NCI-H82 treated with DMSO at 0.1 percent for 48 hours (cell line): Measurements from ENCODE around the gene FCER2.

Experiments
- DNase-seq: peaks from one replicate; lab custom pipeline; 2025; ENCODE audit not compliant: unreplicated experiment; lab: John Stamatoyannopoulos, UW

FCER2 gene

DNA sequence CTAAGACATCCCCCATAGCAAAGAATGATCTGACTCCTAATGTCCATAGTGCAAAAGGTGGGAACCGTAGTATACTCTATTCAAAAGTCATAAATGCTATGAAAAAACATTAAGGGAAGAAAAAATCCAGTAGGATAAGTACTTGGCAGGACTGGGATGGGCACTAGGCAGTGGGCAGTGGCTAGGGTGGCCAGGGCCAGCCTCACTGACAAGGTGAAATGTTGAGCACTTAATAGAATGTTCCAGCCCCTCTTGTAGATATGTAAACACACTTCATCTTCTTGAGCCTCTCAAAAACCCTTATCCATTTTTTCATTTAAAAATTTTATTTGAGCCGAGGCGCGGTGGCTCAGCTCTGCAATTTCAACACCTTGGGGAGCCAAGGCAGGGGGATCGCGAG lies 31.4 kb upstream of the FCER2 start:
- DNase-seq, result no peak

GRCh38 chr19:7732045-7732444 lies 30.1 kb upstream of the FCER2 start, which contains the start of gene CLEC4G:
CLEC4G (minus strand) TSS chr19:7732110; CDS start chr19:7732102, 8 bp downstream.
- no peak for DNase-seq

- no peak for DNase-seq
Measured at GRCh38 chr19:7731615-7732014, 29.7 kb upstream of the FCER2 start.

DNA sequence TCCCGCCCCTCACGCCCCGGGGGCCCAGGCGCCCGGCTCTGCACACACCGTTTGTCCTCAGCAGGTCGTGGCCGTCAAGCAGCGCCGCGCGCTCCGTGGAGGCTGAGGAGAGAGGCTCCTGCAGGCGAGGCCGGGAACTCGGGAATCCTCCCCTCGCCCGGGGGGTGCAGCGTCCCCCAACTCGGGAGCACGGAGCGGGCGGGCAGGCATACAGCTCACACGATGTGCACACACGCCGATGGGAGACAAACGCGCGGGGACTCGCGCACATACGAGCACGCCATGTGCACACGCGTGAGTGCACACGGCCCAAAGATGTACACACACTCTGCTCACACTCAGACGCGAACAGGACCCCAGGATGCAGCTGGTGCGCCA lies 29.3 kb upstream of the FCER2 start:
- DNase-seq, result no peak

DNA sequence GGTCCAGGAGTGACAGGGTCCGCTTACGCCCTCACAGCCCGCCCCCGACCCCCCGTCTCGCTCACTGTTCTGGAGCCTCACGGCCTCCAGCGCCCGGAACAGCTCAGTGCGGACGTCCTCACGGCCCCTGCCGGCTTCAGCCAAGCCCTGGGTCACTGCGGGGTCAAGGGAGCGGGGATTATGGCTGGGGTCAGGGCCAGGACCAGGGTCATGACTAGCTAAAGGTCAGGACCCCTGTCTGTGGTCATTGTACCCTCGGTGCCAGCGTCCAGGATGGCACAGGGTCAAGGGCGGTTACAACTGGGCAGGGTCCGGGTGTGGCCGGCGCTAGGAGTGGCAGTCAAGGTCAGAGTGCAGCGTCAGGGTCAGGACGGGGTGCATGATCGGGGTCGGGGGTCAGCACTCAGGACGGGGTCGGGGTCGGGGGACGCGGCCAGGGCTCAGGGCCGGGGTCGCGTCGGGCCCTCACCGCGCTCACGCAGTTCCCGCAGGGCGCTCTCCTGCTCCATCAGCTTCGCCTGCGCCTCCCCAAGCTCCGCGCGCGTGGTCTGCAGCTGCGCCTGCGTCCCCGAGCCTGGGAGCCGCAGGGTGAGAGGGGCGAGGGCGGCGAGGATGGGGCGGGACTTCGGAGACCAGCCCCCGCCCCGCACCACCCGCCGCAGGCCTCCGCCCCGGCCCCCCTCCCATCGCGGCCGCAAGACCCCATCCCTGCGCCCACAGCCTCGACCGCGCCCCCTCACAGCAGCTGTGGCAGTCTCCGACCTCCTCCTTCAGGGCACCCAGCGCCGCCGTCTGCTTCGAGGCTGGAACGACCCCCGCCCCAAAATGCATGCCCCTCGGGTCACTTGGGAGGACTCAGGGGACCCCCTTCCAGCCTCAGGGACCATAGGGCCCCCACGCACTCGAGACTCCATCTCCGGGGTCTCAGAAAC lies 28.6 kb upstream of the FCER2 start:
- no peak for DNase-seq

GRCh38 chr19:7729831-7730285 lies 27.9 kb upstream of the FCER2 start:
- DNase-seq, result no peak

- DNase-seq, result no peak
Measured at GRCh38 chr19:7729211-7729610, 27.3 kb upstream of the FCER2 start.

- no peak for DNase-seq
Measured at GRCh38 chr19:7725791-7726190, 23.9 kb upstream of the FCER2 start.

- DNase-seq, result peak; percentile 86
Measured at GRCh38 chr19:7722231-7722651, 20.3 kb upstream of the FCER2 start.

DNA sequence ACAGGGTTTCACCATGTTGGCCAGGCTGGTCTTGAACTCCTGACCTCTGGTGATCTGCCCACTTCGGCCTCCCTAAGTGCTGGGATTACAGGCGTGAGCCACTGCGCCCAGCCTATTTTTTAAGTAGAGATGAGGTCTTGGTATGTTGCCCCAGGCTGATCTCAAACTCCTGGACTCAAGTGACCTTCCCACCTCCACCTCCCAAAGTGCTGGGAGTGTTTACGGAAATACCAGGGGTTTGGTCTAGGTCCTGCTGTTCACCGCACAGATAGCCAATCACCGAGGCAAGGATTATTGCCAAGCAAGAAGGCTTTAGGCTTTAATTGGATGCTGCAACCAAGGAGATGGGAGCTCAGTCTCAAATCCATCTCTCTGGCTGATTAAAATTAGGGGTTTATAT lies 18.4 kb upstream of the FCER2 start:
- peak; percentile 92 for DNase-seq

- no peak for DNase-seq
Measured at GRCh38 chr19:7718668-7719067, 16.7 kb upstream of the FCER2 start.

- no peak for DNase-seq
Measured at GRCh38 chr19:7716762-7717161, 14.8 kb upstream of the FCER2 start.

- no peak for DNase-seq
Measured at GRCh38 chr19:7715671-7716070, 13.7 kb upstream of the FCER2 start.

- DNase-seq, result no peak
Measured at GRCh38 chr19:7710616-7711015, 8.7 kb upstream of the FCER2 start.

- no peak for DNase-seq
Measured at GRCh38 chr19:7709932-7710460, 8.1 kb upstream of the FCER2 start.

DNA sequence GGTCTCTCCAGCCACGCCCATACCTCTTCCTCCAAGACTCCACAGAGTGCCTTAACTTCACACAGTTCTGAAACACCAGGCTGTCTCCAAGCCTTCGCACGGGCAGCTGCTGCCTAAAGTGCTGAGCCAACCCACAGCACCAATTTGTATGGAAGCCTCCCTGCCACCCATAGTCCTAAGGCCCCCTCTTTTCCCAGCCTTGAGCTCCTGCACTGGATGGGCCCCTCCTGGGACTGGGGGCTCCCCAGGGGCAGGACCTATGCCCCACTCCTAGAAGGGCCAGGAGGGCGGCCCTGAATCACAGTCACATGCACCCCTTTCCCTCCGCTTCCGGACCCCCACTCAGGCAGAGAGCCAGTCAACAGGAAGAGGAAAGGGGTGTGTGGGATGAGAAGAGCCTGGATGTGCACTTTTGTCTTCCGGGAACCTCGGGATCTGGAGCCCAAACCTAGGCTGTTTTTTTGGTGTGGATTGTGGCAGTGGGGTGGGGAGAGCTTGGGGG lies 5.1 kb upstream of the FCER2 start:
- DNase-seq, result no peak

- no peak for DNase-seq
Measured at GRCh38 chr19:7706188-7706954, 4.4 kb upstream of the FCER2 start.

DNA sequence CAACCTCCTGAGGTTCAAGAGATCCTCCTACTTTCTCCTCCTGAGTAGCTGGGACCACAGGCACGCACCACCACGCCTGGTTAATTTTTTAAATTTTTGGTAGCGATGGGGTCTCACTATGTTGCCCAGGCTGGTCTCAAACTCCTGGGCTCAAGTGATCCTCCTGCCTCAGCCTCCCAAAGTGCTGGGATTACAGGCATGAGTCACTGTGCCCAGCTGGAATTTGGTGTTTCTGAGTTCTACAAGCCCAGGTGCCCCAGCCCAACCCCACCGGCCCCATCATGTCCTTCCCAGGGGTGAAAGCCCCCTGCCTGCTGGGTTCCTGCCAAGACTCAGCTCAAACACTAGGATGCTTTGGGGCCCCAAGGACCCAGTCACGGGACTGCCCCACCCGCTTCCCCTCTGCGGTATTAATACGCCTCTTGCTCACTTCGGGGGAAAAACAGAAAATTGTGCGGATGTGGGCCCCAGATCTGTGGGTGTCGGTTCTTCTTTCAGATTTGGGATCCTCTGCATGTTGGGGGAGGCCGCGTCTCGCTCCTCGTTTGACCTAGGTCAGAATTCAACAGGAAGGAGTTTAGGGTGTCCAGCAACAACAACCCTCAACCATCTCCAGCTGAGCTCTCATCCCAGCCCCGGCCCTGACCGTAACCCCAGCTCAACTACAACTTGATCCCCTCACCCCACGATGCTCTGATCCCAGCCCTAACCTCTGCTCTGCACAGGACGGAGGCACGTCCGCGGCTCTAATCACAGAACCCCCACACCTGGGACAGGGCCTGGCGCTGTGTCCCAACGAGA lies 3.7 kb upstream of the FCER2 start:
- DNase-seq, result no peak

GRCh38 chr19:7704280-7705060 lies 2.5 kb upstream of the FCER2 start:
- DNase-seq, result no peak

DNA sequence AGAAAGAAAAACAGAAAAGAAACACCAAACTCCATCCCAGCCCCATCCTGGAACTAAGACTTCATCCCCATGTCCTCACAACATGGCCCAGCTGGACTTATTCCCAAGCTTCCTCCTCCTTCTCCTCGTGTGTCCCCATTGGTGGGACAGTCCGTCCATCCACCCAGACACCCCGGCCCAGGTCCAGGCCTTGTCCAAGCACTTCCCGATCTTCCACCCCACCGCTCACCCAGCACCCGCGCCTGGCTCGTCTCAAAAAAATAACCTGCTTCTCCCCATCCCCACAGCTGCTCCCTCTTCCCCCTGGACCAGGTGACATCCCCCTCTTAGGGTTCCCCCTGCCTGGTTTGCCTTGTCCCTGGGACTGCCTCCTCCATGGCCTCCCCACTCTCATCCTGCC lies 1.4 kb upstream of the FCER2 start:
- DNase-seq, result no peak
